Measurements from ENCODE around the gene SNORC.

SNORC gene

GRCh38 chr2:232908695-232909094 lies 38.6 kb downstream of the SNORC start:
- H3K27me3 Mint-ChIP-seq: peaks cover 40% of the 10 kb centered on the region
- peaks cover 16% of the 10 kb centered on the region for H3K9me3 Mint-ChIP-seq
- H3K27ac Mint-ChIP-seq: no peak overlapping the region
- H3K4me3 Mint-ChIP-seq: no peak overlapping the region
- no peaks in the 10 kb centered on the region for H3K4me1 Mint-ChIP-seq (ENCODE audit: low read depth)
- peaks cover 8% of the 10 kb centered on the region for H3K36me3 Mint-ChIP-seq (ENCODE audit: low read depth)

- Mint-ChIP-seq H3K36me3 (ENCODE audit: low read depth) (peaks cover 8% of the 10 kb centered on the region), H3K4me1 (ENCODE audit: low read depth) (no peaks in the 10 kb centered on the region), H3K27ac (no peak overlapping the region), H3K4me3 (no peak overlapping the region), H3K27me3 (peaks cover 49% of the 10 kb centered on the region), H3K9me3 (peaks cover 16% of the 10 kb centered on the region)
These were observed 40.3 kb downstream of the SNORC start for GRCh38 chr2:232910376-232910775.

DNA sequence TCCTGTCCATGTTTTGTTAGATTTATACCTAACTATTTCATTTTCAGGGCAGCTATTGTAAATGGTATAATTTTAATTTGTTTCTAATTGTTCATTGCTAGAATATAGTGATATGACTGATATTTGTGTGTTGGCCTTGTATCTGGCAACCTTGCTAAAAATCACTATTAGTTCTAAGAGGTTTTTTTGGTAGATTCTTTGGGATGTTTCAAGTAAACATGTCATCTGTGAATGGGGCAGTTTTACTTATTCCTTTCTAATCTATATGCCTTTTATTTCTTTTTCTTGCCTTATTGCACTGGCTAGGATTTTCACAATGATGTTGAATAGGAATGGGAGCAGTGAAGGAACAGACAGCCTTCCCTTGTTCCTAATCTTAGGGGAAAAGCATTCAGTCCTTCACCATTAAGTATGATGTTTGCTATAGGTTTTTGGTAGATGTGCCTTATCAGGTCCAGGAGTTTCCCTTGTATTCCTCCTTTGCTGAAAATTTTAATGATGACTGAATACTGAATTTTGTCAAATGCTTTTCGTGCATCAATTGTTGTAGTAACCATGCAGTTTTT lies 41.7 kb downstream of the SNORC start:
- Mint-ChIP-seq H3K27me3 (peaks cover 59% of the 10 kb centered on the region), H3K4me3 (no peak overlapping the region)

DNA sequence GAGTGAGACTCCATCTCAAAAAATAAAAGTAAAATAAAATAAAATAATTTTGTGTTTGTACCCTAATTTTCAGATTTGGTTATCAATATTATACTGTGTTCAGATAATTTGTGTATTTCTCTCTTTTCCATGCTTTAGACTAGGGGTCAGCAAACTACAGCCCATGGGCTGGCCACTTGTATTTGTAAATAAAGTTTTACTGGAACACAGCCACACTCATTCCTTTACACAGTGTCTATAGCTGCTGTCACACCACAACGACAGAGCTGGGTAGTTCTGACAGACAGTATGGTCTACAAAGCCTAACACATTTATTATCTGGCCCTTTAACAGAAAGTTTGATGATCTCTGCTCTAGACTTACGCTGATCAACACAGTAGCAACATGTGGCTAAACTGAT lies 43.8 kb downstream of the SNORC start:
- Mint-ChIP-seq H3K4me1 (ENCODE audit: low read depth) (no peaks in the 10 kb centered on the region), H3K9me3 (peaks cover 16% of the 10 kb centered on the region), H3K4me3 (no peak overlapping the region), H3K27me3 (peaks cover 65% of the 10 kb centered on the region), H3K36me3 (ENCODE audit: low read depth) (peaks cover 8% of the 10 kb centered on the region), H3K27ac (no peak overlapping the region)

More for the DNA sequence above, 41.7 kb downstream of the SNORC start:
- no peaks in the 10 kb centered on the region for H3K4me1 Mint-ChIP-seq (ENCODE audit: low read depth)
- H3K36me3 Mint-ChIP-seq (ENCODE audit: low read depth): peaks cover 8% of the 10 kb centered on the region
- peaks cover 16% of the 10 kb centered on the region for H3K9me3 Mint-ChIP-seq
- no peak overlapping the region for H3K27ac Mint-ChIP-seq

DNA sequence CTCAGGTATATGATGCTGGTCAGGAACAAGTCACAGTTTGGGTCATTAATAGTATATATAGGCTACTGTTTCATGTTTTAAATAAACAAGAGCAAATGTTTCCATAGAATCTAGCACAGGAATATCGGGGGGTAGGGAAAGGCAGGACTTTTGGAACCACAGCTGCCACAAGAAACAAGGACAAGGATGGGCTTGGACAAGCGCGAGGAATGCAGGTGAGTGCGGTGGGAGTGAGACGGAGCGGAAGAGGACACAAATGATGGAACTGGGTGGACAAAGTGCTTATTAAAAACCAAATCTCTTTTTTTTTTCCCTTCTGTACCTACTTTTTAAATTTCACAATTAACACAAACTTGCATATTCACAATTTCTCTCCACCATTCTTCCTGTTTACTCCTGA lies 49.1 kb downstream of the SNORC start:
- H3K9me3 Mint-ChIP-seq: no peaks in the 10 kb centered on the region
- no peaks in the 10 kb centered on the region for H3K36me3 Mint-ChIP-seq (ENCODE audit: low read depth)
- no peak overlapping the region for H3K27ac Mint-ChIP-seq
- H3K4me1 Mint-ChIP-seq (ENCODE audit: low read depth): no peaks in the 10 kb centered on the region
- peaks cover 49% of the 10 kb centered on the region for H3K27me3 Mint-ChIP-seq
- no peak overlapping the region for H3K4me3 Mint-ChIP-seq

DNA sequence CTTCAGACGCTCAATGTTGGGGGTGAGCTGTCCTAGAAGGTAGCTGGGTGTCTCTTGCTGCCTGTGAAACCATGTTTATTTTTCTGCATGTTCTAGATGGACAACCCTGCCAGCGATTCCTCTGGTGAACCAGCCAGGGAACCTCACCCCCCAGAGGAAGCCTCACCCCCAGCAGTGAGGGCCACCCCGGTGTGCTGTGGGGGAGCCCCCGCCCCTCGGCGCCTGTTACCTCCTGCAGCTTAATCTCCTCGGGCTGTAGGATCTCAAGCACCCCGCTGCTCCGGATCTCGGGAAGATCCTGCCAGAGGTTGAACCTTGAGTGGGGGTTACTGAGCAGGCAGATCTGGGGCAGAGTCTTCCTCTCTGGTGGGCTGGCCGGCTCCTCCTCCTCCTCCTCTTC lies 50.0 kb downstream of the SNORC start:
- Mint-ChIP-seq H3K9me3 (no peaks in the 10 kb centered on the region), H3K4me3 (no peak overlapping the region), H3K27ac (no peak overlapping the region), H3K27me3 (peaks cover 54% of the 10 kb centered on the region), H3K4me1 (ENCODE audit: low read depth) (no peaks in the 10 kb centered on the region), H3K36me3 (ENCODE audit: low read depth) (peaks cover 4% of the 10 kb centered on the region)

- Mint-ChIP-seq H3K4me3 (no peak overlapping the region), H3K9me3 (no peaks in the 10 kb centered on the region), H3K4me1 (ENCODE audit: low read depth) (no peaks in the 10 kb centered on the region), H3K27ac (no peak overlapping the region), H3K27me3 (peaks cover 57% of the 10 kb centered on the region), H3K36me3 (ENCODE audit: low read depth) (peaks cover 4% of the 10 kb centered on the region)
These were observed 50.7 kb downstream of the SNORC start for GRCh38 chr2:232920760-232921159.

- Mint-ChIP-seq H3K27ac (no peak overlapping the region), H3K27me3 (peaks cover 49% of the 10 kb centered on the region), H3K4me1 (ENCODE audit: low read depth) (peaks cover 14% of the 10 kb centered on the region), H3K9me3 (no peaks in the 10 kb centered on the region), H3K4me3 (no peak overlapping the region), H3K36me3 (ENCODE audit: low read depth) (peaks cover 4% of the 10 kb centered on the region)
These were observed 54.4 kb downstream of the SNORC start for GRCh38 chr2:232924433-232924832.

DNA sequence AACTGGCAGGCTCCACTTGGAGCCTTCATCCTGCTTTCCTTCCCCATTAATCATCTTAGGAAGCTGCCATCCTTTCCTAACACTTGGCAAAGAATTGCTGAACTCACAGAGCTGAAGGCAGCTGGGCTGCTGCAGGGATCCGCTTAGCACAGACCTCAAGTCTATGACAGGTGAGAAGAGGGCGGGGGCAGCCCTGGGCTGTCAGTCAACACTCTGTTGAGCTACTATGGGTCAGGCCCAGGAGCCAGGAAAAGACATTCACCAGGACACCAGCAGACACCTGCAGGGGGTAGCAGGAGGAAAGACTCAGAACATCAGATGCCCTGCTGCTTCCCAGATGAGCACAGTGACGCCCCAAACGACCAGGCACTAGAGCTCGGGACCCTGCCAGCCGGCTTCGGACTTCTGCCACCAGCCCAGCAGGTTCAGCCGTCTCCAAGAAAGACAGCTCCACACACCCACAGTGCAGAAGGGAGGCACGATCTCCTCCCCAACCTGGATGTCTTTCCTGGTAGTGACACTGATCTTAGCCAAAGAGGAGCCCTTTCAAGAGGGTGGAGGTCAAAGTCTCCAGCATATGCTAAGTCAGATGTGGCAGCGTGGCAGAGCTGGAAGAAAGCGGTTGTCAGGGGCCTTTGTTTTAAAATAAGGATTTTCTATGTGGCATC lies 55.2 kb downstream of the SNORC start:
- H3K27me3 Mint-ChIP-seq: peaks cover 51% of the 10 kb centered on the region
- H3K27ac Mint-ChIP-seq: no peak overlapping the region
- no peaks in the 10 kb centered on the region for H3K9me3 Mint-ChIP-seq
- H3K4me3 Mint-ChIP-seq: no peak overlapping the region
- H3K36me3 Mint-ChIP-seq (ENCODE audit: low read depth): peaks cover 4% of the 10 kb centered on the region
- peaks cover 21% of the 10 kb centered on the region for H3K4me1 Mint-ChIP-seq (ENCODE audit: low read depth)

- Mint-ChIP-seq H3K36me3 (ENCODE audit: low read depth) (peaks cover 4% of the 10 kb centered on the region), H3K27ac (no peak overlapping the region), H3K4me1 (ENCODE audit: low read depth) (peaks cover 21% of the 10 kb centered on the region), H3K4me3 (no peak overlapping the region), H3K9me3 (no peaks in the 10 kb centered on the region), H3K27me3 (peaks cover 50% of the 10 kb centered on the region)
These were observed 55.7 kb downstream of the SNORC start for GRCh38 chr2:232925821-232926156.

GRCh38 chr2:232926431-232926939 lies 56.4 kb downstream of the SNORC start:
- Mint-ChIP-seq H3K9me3 (no peaks in the 10 kb centered on the region), H3K4me3 (peak overlapping the region; percentile 58), H3K27ac (no peak overlapping the region), H3K4me1 (ENCODE audit: low read depth) (peaks cover 21% of the 10 kb centered on the region), H3K27me3 (peaks cover 57% of the 10 kb centered on the region), H3K36me3 (ENCODE audit: low read depth) (peaks cover 4% of the 10 kb centered on the region)

DNA sequence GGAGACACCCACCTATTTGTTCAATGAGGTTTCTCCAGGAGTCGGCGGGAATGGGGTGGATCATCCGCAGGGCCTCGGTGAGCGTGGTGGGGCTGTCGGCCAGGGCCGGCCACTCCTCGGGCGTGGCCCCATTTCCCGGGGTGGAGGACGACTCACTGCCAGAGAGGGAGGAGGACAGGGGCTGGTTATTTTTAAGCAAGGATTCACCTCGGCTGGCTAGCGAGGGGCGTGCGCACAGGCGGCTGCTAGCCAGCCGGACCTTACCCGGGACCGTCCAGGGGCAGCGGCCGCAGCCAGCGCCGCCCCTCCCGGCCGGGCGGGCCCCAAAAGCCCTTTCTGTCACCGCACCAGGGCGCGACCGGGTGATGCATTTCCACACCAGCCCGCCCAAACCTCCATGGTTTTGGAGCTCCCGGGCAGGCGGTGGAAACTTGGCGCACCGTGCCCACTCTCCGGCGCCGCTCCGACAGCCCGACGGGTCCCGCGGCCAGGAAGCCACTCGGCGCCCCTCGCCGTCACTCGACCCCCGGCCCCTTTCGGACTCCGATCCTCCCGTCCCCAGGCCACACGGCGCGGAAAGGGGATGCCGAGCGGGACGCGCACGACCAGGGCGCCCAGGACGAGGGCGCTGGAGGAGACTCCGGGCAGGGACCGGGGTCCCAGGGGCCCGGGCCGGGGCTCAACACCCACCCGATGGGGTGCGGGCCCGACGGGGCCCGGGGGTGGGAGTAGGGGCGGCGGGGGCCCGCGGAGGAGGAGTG lies 57.1 kb downstream of the SNORC start:
- peak overlapping the region; percentile 58 for H3K4me3 Mint-ChIP-seq
- H3K27ac Mint-ChIP-seq: no peak overlapping the region
- peaks cover 4% of the 10 kb centered on the region for H3K36me3 Mint-ChIP-seq (ENCODE audit: low read depth)
- peaks cover 55% of the 10 kb centered on the region for H3K27me3 Mint-ChIP-seq
- no peaks in the 10 kb centered on the region for H3K9me3 Mint-ChIP-seq
- peaks cover 21% of the 10 kb centered on the region for H3K4me1 Mint-ChIP-seq (ENCODE audit: low read depth)

DNA sequence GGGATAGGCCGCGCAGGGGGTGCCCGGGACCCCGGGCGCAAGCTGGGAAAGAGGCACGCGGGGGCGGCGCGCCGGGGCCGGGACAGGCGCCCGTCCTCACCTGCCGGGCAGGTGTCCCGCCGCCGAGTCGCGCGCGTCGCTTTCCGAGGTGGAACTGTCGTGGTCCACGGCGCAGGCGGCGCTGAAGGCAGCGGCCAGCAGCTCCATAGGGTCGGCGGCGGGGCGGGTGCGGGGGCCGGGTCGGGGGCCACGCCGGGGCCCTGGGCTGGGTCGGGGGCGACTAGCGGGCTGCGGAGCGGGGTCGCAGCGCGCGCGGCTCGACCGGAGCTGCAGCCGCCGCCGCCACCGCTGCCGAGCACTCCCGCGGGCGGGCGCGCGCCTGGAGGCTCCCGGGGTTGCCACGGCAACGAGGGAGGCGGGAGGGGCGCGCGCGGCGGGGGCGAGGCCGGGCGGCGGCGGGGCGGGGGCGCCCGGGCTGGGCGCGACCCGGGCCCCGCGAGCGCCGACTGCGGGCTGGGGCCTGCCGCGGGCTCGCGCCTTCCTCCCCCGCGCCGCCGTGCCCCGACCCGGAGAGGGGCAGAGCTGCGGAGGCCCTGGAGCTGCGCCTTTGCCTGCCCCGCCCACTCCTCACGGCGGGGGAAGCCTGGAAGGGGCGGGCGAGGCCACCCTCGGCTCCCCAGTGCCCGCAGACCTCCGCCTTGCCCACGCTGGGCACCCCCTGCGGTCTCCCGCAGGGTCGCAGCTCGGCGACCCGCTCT lies 57.9 kb downstream of the SNORC start:
- no peaks in the 10 kb centered on the region for H3K9me3 Mint-ChIP-seq
- peaks cover 4% of the 10 kb centered on the region for H3K36me3 Mint-ChIP-seq (ENCODE audit: low read depth)
- H3K27ac Mint-ChIP-seq: no peak overlapping the region
- no peak overlapping the region for H3K4me3 Mint-ChIP-seq
- H3K4me1 Mint-ChIP-seq (ENCODE audit: low read depth): peaks cover 21% of the 10 kb centered on the region
- H3K27me3 Mint-ChIP-seq: peaks cover 59% of the 10 kb centered on the region
